Liver (tissue), 3 donors: ENCODE data around the gene SERPINE1.

Source experiments
- EGR1 ChIP-seq, 2 donors: IDR thresholded peaks; 2 replicates each; pipeline ENCODE4 v1.6.1; 2016 to 2018; ENCODE audit warnings: antibody characterized with exemption in 2 of 2, low read depth in 2 of 2
- FOXA1 ChIP-seq: IDR thresholded peaks from 2 replicates; pipeline ENCODE4 v1.6.1; 2016; ENCODE audit warnings: antibody characterized with exemption
- FOXA2 ChIP-seq: IDR thresholded peaks from 2 replicates; pipeline ENCODE4 v1.6.1; 2016; ENCODE audit warnings: antibody characterized with exemption
- GABPA ChIP-seq, 2 donors: IDR thresholded peaks in 1 of 2; conservative IDR thresholded peaks in 1 of 2; 2 replicates each; pipeline ENCODE4 v1.6.1; 2016; ENCODE audit warnings: antibody characterized with exemption in 2 of 2, mild to moderate bottlenecking in 1 of 2, moderate library complexity in 1 of 2
- JUND ChIP-seq, 2 donors: IDR thresholded peaks; 2 replicates each; pipeline ENCODE4 v1.6.1; 2016; ENCODE audit warnings: antibody characterized with exemption in 2 of 2
- RAD21 ChIP-seq, 2 donors: IDR thresholded peaks; 2 replicates each; pipeline ENCODE4 v1.6.1; 2016; ENCODE audit warnings: antibody characterized with exemption in 2 of 2, mild to moderate bottlenecking in 2 of 2
- RXRA ChIP-seq, 2 donors: IDR thresholded peaks; 2 replicates each; pipeline ENCODE4 v1.6.1; 2017 to 2018; ENCODE audit warnings: antibody characterized with exemption in 2 of 2, mild to moderate bottlenecking in 1 of 2
- TAF1 ChIP-seq: conservative IDR thresholded peaks from 2 replicates; pipeline ENCODE4 v1.6.1; 2016; ENCODE audit warnings: antibody characterized with exemption, mild to moderate bottlenecking
- YY1 ChIP-seq: IDR thresholded peaks from 2 replicates; pipeline ENCODE4 v1.6.1; 2016; ENCODE audit warnings: antibody characterized with exemption, mild to moderate bottlenecking
- TF ChIP-seq, protein P1 (sequence below): IDR thresholded peaks from 2 replicates; pipeline ENCODE4 v1.6.1; 2016; ENCODE audit warnings: antibody characterized with exemption
- TF ChIP-seq, protein P2 (sequence below): fragments of 150-350 bp; IDR thresholded peaks from 2 replicates; pipeline ENCODE4 v1.5.1; 2017; ENCODE audit warnings: improper control_type of control experiment, low read depth, low read length; ENCODE audit not compliant: missing input control
- TF ChIP-seq, protein P3 (sequence below): IDR thresholded peaks from 2 replicates; pipeline ENCODE4 v1.6.1; 2016; ENCODE audit warnings: antibody characterized with exemption
- TF ChIP-seq, protein P4 (sequence below): IDR thresholded peaks from 2 replicates; pipeline ENCODE4 v1.6.1; 2016; ENCODE audit warnings: antibody characterized with exemption, mild to moderate bottlenecking
- donor health status: healthy.
- donor health status: healthy.

DNA sequence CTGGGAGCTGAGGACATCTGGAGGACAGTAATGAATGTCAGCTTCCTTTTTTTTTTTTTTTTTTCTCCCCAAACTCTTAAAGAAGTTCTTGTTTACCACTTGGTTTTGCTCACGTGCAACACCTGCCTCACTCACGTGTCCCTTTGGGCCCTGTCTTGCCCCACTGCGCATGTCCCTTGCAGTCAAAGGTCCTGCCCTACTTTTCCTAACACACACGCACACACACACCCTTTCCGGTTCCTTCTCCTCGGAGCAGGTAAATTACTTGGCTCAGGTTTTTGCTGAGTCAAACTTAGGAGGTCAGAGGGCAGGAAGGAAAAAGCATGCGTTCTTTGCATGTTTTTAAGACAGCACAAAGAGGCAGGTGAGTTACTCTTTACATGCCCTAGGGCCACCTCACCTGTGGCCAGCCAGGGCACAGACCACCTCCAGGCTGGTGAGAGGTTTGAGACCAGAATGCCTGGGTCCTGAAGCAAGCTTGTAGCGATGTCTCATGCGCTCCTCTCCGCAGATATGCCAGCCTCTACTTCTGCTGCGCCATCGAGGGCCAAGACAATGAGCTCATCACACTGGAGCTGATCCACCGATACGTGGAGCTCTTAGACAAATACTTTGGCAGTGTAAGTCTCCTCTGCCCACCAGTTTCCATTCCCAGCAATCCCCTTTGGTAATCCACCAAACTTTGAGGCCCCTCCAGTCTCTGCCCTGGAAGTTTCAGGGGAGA is 30.1 kb downstream of the SERPINE1 start:
- TF ChIP-seq TAF1, result no peak
- TF ChIP-seq FOXA2, result no peak
- no peak for TF ChIP-seq JUND (IDR thresholded peaks at IDR 0.05)
- TF ChIP-seq, protein P1, sequence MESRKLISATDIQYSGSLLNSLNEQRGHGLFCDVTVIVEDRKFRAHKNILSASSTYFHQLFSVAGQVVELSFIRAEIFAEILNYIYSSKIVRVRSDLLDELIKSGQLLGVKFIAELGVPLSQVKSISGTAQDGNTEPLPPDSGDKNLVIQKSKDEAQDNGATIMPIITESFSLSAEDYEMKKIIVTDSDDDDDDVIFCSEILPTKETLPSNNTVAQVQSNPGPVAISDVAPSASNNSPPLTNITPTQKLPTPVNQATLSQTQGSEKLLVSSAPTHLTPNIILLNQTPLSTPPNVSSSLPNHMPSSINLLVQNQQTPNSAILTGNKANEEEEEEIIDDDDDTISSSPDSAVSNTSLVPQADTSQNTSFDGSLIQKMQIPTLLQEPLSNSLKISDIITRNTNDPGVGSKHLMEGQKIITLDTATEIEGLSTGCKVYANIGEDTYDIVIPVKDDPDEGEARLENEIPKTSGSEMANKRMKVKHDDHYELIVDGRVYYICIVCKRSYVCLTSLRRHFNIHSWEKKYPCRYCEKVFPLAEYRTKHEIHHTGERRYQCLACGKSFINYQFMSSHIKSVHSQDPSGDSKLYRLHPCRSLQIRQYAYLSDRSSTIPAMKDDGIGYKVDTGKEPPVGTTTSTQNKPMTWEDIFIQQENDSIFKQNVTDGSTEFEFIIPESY, result no peak
- TF ChIP-seq FOXA1, result no peak
- TF ChIP-seq, protein P2, sequence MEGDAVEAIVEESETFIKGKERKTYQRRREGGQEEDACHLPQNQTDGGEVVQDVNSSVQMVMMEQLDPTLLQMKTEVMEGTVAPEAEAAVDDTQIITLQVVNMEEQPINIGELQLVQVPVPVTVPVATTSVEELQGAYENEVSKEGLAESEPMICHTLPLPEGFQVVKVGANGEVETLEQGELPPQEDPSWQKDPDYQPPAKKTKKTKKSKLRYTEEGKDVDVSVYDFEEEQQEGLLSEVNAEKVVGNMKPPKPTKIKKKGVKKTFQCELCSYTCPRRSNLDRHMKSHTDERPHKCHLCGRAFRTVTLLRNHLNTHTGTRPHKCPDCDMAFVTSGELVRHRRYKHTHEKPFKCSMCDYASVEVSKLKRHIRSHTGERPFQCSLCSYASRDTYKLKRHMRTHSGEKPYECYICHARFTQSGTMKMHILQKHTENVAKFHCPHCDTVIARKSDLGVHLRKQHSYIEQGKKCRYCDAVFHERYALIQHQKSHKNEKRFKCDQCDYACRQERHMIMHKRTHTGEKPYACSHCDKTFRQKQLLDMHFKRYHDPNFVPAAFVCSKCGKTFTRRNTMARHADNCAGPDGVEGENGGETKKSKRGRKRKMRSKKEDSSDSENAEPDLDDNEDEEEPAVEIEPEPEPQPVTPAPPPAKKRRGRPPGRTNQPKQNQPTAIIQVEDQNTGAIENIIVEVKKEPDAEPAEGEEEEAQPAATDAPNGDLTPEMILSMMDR, result no peak
- TF ChIP-seq, protein P3, sequence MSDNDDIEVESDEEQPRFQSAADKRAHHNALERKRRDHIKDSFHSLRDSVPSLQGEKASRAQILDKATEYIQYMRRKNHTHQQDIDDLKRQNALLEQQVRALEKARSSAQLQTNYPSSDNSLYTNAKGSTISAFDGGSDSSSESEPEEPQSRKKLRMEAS, result no peak
- TF ChIP-seq YY1, result no peak
- no peak for TF ChIP-seq EGR1 (IDR thresholded peaks at IDR 0.05; ENCODE audit: low read depth in 2 of 2)
- TF ChIP-seq RXRA (IDR thresholded peaks at IDR 0.05), result no peak
- TF ChIP-seq GABPA (IDR thresholded peaks at IDR 0.05 in 1 of 2, conservative IDR thresholded peaks at IDR 0.05 in 1 of 2), result no peak
- TF ChIP-seq RAD21 (IDR thresholded peaks at IDR 0.05), result no peak
- TF ChIP-seq, protein P4, sequence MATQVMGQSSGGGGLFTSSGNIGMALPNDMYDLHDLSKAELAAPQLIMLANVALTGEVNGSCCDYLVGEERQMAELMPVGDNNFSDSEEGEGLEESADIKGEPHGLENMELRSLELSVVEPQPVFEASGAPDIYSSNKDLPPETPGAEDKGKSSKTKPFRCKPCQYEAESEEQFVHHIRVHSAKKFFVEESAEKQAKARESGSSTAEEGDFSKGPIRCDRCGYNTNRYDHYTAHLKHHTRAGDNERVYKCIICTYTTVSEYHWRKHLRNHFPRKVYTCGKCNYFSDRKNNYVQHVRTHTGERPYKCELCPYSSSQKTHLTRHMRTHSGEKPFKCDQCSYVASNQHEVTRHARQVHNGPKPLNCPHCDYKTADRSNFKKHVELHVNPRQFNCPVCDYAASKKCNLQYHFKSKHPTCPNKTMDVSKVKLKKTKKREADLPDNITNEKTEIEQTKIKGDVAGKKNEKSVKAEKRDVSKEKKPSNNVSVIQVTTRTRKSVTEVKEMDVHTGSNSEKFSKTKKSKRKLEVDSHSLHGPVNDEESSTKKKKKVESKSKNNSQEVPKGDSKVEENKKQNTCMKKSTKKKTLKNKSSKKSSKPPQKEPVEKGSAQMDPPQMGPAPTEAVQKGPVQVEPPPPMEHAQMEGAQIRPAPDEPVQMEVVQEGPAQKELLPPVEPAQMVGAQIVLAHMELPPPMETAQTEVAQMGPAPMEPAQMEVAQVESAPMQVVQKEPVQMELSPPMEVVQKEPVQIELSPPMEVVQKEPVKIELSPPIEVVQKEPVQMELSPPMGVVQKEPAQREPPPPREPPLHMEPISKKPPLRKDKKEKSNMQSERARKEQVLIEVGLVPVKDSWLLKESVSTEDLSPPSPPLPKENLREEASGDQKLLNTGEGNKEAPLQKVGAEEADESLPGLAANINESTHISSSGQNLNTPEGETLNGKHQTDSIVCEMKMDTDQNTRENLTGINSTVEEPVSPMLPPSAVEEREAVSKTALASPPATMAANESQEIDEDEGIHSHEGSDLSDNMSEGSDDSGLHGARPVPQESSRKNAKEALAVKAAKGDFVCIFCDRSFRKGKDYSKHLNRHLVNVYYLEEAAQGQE, result no peak
